NCI-H2196 (cell line): Measurements from ENCODE around the gene CALN1.
"Not testable (repeated sequence)": the region's sequence is repeated elsewhere in the genome, so short reads cannot be mapped to it uniquely, and the experiment has no call there.

Experiments
- DNase-seq: peaks from one replicate; lab custom pipeline; 2025; ENCODE audit not compliant: unreplicated experiment; lab: John Stamatoyannopoulos, UW

The CALN1 gene

GRCh38 chr7:71822406-71822805 lies 589.7 kb downstream of the CALN1 start:
- DNase-seq = not testable (repeated sequence)

GRCh38 chr7:71817916-71818315 lies 594.2 kb downstream of the CALN1 start:
- DNase-seq = no peak

- no peak for DNase-seq
Measured at GRCh38 chr7:71808115-71808514, 604.0 kb downstream of the CALN1 start.

GRCh38 chr7:71804256-71804655 lies 607.9 kb downstream of the CALN1 start:
- DNase-seq = no peak

- DNase-seq = no peak
Measured at GRCh38 chr7:71801976-71802375, 610.2 kb downstream of the CALN1 start.

GRCh38 chr7:71800321-71800720 lies 611.8 kb downstream of the CALN1 start:
- DNase-seq = no peak

DNA sequence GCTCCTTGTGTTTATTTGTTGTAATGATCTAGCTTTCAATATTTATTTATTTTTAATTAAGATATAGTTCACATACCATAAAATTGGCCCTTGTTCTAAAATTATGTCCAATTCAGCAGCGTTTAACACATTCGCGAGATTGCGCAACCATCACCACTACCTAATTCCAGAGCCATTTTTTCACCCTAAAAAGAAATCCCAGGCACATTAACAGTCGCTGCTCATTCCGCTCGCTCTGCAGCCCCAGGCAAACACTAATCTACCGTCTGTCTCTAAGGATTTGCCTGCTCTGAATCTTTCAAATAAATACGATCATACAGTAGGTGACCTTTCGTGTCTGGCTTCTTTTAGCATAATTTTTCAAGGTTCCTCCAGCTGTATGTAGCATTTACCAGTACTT lies 616.7 kb downstream of the CALN1 start:
- DNase-seq = no peak

DNA sequence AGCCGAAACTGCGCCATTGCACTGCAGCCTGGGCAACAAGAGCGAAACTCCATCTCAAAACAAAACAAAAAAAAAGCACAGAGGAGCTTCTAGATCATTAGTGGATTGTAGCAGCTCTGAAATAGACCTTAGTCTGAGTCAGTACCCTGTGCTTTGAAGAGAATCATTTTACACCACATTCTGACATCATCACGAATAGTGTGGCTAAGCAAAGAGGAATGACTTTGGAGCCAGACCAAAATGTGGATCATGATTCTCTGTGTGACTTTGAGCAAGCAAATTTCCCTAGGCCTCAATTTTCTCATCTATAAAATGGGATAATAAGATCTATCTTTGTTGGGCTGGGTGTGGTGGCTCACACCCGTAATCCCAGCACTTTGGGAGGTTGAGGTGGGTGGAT lies 618.9 kb downstream of the CALN1 start:
- no peak for DNase-seq

DNA sequence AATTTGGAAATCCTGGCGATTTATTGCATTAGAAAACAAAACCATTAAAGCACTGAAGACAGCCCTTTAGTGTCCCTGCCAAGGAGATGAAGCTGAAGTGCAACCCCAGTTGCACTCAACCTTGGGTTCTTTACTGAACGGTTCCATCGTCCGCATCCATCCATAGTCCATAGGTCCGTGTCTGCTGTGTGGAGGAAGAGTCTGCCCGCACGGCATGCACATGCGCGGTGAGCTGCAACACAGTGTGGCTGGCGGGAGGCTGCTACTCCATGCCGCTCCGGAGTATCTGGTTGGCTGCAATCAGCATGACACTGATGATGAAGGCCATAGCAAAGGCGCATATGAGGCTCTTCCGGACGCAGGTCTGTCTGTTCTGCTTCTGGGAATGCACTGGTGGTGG lies 624.6 kb downstream of the CALN1 start:
- no peak for DNase-seq

- no peak for DNase-seq
Measured at GRCh38 chr7:71785216-71785615, 626.9 kb downstream of the CALN1 start.

DNA sequence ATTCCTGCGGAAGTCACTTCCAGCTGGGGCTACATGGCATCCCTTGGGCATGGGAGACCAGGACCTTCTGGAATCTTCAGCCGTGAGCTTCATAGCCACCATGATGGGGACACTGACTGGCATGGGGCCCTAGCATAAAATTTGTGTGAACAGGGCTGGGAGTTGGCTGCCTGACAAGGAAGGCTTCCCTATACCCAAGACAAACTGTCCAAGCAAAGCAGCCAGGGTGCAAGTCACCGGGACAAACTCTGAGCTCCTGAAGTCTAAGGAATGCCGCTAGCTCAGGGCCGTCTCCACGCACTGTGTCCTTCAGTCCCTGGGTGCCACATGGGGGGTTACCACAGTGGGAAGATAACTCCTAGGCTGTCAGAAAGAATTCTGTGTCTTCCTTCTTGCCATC lies 627.4 kb downstream of the CALN1 start:
- DNase-seq = no peak

DNA sequence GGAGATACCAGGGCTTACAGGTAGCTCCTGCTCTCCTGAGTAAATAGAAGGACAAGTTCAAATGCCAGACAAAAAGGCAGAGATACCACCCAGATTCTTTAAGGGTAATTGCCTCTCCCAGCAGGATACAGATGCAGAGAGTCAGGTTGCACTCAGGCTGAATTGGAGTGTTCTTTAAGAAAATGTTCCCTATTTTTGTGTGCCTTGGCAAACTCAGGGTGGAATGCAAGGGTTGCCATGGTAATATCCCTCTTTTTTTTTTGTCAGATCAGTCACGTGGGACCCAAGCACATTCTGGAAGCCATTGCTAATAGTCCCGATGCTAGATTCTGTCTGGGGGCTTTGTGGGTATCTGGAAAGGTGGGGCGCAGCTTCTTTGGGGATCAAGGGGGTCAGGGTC lies 628.0 kb downstream of the CALN1 start:
- no peak for DNase-seq

DNA sequence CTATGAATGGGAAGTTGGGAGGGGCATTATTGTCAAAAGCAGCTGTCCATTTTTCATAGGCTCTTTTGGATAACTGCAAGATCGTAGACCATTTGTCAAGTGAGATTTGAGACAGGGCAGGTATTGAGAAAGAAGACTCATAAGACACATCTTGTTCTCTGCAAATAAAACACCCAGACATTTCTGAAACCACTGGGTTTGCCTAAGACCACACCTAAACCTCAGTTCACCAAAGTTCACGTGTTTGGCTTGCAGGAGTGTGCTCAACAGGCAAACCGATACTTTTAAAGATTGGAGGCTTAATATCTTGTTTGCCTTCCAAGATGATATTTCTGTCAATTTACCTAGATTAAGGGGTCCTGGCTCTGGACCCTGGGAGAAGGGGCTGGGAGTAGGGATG lies 628.4 kb downstream of the CALN1 start:
- no peak for DNase-seq

DNA sequence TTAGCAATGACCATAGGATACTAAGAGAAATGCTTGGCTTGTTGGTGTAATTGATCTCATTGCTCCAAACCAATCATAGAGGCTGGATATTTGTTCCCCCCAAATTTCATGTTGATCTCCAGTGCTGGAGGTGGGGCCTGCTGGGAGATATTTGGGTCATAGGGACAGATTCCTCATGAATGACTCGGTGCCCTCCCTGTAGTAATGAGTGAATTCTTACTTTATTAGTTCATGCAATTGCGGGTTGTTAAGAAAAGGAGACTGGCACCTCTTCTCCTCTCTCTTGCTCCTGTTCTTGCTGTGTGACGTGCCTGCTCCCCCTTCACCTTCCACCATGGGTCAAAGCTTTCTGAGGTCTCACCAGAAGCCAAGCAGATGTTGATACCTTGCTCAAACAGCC lies 630.1 kb downstream of the CALN1 start:
- no peak for DNase-seq

- DNase-seq = no peak
Measured at GRCh38 chr7:71780282-71780681, 631.9 kb downstream of the CALN1 start.

DNA sequence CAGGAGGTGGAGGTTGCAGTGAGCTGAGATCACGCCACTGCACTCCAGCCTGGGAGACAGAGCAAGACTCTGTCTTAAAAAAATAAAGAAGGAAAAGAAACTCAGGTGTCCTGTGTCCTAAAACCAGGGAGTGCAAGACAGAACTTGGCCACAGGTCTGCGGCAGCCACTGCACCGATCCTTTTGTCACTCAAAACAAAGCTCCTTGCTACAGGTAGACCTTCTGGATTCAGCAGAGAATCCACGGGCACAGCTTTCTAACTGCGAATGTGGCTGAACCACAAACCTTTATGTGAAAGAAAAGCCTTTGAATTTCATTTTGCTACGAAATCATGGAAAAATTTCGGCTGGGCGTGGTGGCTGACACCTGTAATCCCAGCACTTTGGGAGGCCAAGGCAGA lies 634.9 kb downstream of the CALN1 start:
- no peak for DNase-seq

DNA sequence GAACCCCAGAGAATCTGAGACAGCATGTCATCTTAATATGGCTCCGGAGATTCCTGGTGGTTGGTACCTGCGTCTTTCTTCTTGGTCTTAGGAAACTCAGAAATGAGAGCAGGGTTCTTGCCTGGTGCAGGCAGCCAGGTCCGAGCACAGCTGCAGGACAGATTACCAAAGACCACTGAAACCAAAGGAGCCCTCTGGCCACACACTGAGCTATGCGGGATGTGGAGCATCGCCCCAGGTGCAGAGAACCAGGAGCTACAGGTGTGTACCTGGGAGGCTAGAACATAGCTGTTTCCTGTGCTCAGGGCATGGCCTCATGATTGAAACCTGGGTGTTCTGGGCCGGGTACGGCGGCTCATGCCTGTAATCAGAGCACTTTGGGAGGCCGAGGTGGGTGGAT lies 635.4 kb downstream of the CALN1 start:
- no peak for DNase-seq

- DNase-seq = no peak
Measured at GRCh38 chr7:71775648-71776047, 636.5 kb downstream of the CALN1 start.

- no peak for DNase-seq
Measured at GRCh38 chr7:71772779-71773178, 639.4 kb downstream of the CALN1 start.

DNA sequence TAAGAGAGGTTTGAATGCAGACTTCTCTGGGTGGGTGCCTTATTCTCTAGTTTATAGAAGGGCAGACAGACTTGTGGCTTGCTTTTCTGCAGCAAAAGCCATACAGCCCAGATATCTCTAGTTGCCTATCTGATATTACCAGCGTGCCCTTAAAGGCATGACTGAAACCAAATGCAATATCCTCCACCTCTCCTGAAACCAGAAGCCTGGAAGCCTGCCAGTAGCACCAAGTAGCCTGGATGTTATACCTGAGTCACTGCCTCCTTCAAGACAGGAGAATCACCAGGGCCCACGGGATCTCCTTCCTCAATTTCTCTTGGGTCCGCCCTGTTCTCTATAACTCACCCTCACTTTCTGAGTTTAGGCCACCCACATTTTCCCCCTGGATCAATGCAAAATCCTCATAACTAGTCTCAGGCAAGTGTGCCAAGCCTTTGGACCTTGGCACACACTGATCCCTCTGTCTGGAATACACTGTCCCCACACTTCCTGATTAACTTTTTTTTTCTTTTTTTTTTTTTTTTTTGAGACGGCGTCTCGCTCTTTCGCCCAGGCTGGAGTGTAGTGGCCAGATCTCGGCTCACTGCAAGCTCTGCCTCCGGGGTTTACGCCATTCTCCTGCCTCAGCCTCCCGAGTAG lies 641.8 kb downstream of the CALN1 start:
- no peak for DNase-seq

GRCh38 chr7:71769326-71769725 lies 642.8 kb downstream of the CALN1 start:
- DNase-seq = no peak

GRCh38 chr7:71768450-71768849 lies 643.7 kb downstream of the CALN1 start:
- DNase-seq = no peak

DNA sequence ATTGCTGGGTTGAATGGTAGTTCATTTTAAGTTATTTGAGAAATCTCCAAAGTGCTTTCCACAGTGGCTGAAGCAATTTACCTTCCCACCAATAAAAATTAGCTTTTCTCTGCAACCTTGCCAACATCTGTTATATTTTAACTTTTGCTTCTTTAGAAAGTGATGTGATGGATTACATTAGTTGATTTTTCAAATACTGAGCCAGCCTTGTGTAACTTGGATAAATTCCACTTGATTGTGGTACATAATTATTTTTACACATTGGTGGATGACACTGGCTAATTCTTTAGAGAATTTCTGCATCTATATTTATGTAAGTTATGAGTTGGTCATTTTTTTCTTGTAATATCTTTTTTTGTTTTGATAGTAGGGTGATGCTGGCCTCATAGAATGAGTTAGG lies 646.1 kb downstream of the CALN1 start:
- DNase-seq = no peak

DNA sequence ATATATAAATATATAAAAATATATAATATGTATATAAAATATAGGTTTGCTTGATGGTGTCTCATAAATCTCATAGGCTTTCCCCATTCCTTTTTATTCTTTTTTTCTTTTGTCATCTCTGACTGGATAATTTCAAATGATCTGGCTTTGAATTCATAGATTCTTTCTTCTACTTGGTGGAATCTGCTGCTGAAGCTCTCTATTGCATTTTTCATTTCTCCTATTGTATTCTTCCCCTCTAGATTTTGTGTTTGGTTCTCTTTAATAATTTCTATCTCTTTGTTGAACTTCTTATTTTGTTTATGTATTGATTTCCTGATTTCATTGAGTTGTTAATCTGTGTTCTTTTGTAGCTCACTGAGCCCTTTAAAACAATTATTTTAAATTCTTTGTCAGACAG lies 650.8 kb downstream of the CALN1 start:
- no peak for DNase-seq
